Heart left ventricle (tissue), 16 donors: ENCODE data around the gene RNF31. TPM values are rescaled to one million over a fixed set of nuclear protein-coding genes. Genes with fewer than 3 reads are reported as not detected.

Source experiments
- ATAC-seq, 4 donors: fragments of 200-7000 bp; cut with Tn5 transposase; one replicate each; pipeline ENCODE4 v1.9.1; 2020 to 2022; ENCODE audit warnings: moderate library complexity in 4 of 4, mild to moderate bottlenecking in 3 of 4, moderate number of reproducible peaks in 1 of 4
- DNase-seq, 5 donors: peaks; one replicate each; pipeline ENCODE4 v3.0.0-alpha.2; 2020
- H3K27ac ChIP-seq, 12 donors: fragments of 200-600 bp; sonication (generic) in 4 of 12; one replicate each; pipeline versions ENCODE4 v1.5.0 to v1.8.0; 2016 to 2022; ENCODE audit warnings: mild to moderate bottlenecking in 2 of 12
- H3K27me3 ChIP-seq, 9 donors: fragments of 200-600 bp; sonication (generic) in 2 of 9; one replicate each; pipeline versions ENCODE4 v1.5.1 to v1.8.0; 2016 to 2022; ENCODE audit warnings: mild to moderate bottlenecking in 3 of 9
- H3K36me3 ChIP-seq, 9 donors: fragments of 200-600 bp; sonication (generic) in 2 of 9; one replicate each; pipeline versions ENCODE4 v1.5.0 to v1.8.0; 2018 to 2022; ENCODE audit warnings: mild to moderate bottlenecking in 2 of 9
- H3K4me1 ChIP-seq, 12 donors: fragments of 200-600 bp; sonication (generic) in 4 of 12; one replicate each; pipeline versions ENCODE4 v1.5.0 to v1.8.0; 2016 to 2022; ENCODE audit warnings: mild to moderate bottlenecking in 3 of 12
- H3K4me3 ChIP-seq, 12 donors: fragments of 200-600 bp; sonication (generic) in 4 of 12; one replicate each; pipeline versions ENCODE4 v1.5.0 to v1.8.0; 2017 to 2022; ENCODE audit warnings: mild to moderate bottlenecking in 9 of 12, moderate library complexity in 4 of 12
- H3K9me3 ChIP-seq, 12 donors: fragments of 200-600 bp; sonication (generic) in 4 of 12; one replicate each; pipeline versions ENCODE4 v1.5.0 to v1.8.0; 2016 to 2022; ENCODE audit warnings: mild to moderate bottlenecking in 1 of 12
- CTCF ChIP-seq, 12 donors: fragments of 200-600 bp; sonication (generic) in 4 of 12; IDR thresholded peaks; one replicate each; pipeline versions ENCODE4 v1.5.0 to v1.8.0; 2018 to 2022; ENCODE audit warnings: antibody characterized with exemption in 12 of 12, mild to moderate bottlenecking in 5 of 12
- POLR2A ChIP-seq, 2 donors: fragments of 450-650 bp; IDR thresholded peaks; one replicate each; pipeline ENCODE4 v1.6.1; 2017; ENCODE audit warnings: antibody characterized with exemption in 2 of 2, mild to moderate bottlenecking in 2 of 2, moderate library complexity in 2 of 2
- WGBS, 4 donors: extraction: QIAGEN DNeasy Blood & Tissue Kit in 2 of 4; methylation state at CpG; one replicate each; pipeline versions ENCODE4 v1.1.5 to v1.1.7; 2013 to 2018; 5-methylcytosine and 5-hydroxymethylcytosine counted together
- intact Hi-C, 10 donors: fragments of 100-400 bp; cut with DNase I; formaldehyde crosslinking; loops; one replicate each; pipeline versions ENCODE4 v1.11.1 to v1.14.2; 2022
- polyA plus RNA-seq, 2 donors: library from polyadenylated mRNA; stranded (reverse); fragments of 200-250 nt; gene quantifications; one replicate each; pipeline ENCODE4 v1.2.3, GENCODE V29; 2013
- total RNA-seq, 9 donors: library from RNA; depleted of rRNA in 2 of 9; stranded (reverse); fragments of >200 nt in 2 of 9; fragmentation: NEBNext Ultra II Directional in 3 of 9; extraction: Animal tissue kit (Norgen Biotek cat#: 25700) in 3 of 9; gene quantifications; one replicate each; pipeline versions ENCODE4 v1.1.0 to v1.2.4, GENCODE V29; 2016 to 2023
- donor health status: ischemic (EF 13 %, LVEDD 7.1; RV severe dilation, severe dysfunction).
- donor health status: healthy with polysubstance abuse.
- donor health status: DM: no; HTN: yes; CAD: no.
- donor health status: DM: no; HTN: no; CAD: no.
- donor health status: ischemic (EF 25% LVEDD 6.9; RV normal size, moderate dysfunction).
- donor health status: ischemic (EF 25% LVEDD 5.7; RV mildly dilated, moderate dysfunction).
- donor health status: healthy.
- donor health status: DM: yes; HTN: yes; CAD: no.
- donor health status: ischemic (EF 35%, LVEDD 5.7; RV mildly dilated, moderate dysfunction).
- donor health status: nonischemic (EF 11% LVEDD 7.7; RV severe dilation, severe dysfunction).
- donor health status: DM: yes; HTN: yes; CAD: no.
- donor health status: PGD.
- donor health status: ischemic (EF 29% LVEDD 5.4; RV normal size, mild dysfunction).
- donor health status: nonischemic (EF 23%, LVEDD 6.1; RV moderate dilation, normal function).

RNF31 gene
- total and polyA plus RNA-seq, 11 donors: 31.6 to 54.2 (median 36.6) TPM

DNA sequence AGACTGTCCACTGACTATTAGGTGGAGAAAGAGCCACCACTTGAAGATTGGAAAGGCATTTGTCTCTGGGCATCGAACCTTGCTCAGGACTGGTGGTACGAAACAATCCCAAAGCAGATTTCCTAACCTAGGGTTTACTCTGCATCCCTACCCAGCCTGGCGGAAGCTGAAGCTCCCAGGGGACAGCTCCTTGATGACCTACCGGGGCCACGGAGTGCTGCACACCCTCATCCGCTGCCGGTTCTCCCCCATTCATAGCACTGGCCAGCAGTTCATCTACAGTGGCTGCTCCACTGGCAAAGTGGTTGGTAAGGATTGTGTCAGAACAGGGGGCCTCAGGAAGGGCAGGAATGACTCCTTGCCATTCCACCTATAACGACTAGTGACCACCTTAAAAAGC is 26.1 kb upstream of the RNF31 start:
- Histone ChIP-seq H3K4me3 (no peak overlapping the region), H3K27ac (no peak overlapping the region), H3K36me3 (peaks cover 0 to 85% (median 75%) of the 10 kb centered on the region in 9 donors), H3K4me1 (peaks cover 0 to 13% (median 6%) of the 10 kb centered on the region in 12 donors), H3K9me3 (no peaks in the 10 kb centered on the region), H3K27me3 (no peaks in the 10 kb centered on the region)
- ATAC-seq: no peak
- whole genome bisulfite sequencing, 4 donors: 92 to 95% (median 94%) methylated on average over 8 of the region's 8 CpGs
- no peak for DNase-seq
- intact Hi-C loops: no loop called here
- TF ChIP-seq CTCF (IDR thresholded peaks at IDR 0.05) (no peak), POLR2A (IDR thresholded peaks at IDR 0.05) (no peak)

- 92 to 98% (median 95%) methylated on average over 4 of the region's 4 CpGs for WGBS, 4 donors
- Histone ChIP-seq H3K27me3 (no peaks in the 10 kb centered on the region), H3K4me3 (no peak overlapping the region), H3K36me3 (peaks cover 0 to 76% (median 69%) of the 10 kb centered on the region in 9 donors), H3K9me3 (no peaks in the 10 kb centered on the region), H3K27ac (no peak overlapping the region), H3K4me1 (peaks cover 0 to 2% (median 0%) of the 10 kb centered on the region in 12 donors)
- TF ChIP-seq POLR2A (IDR thresholded peaks at IDR 0.05): no peak
- TF ChIP-seq CTCF (IDR thresholded peaks at IDR 0.05): no peak
- no peak for ATAC-seq
- intact Hi-C loops: no loop called here
- no peak for DNase-seq
These were observed 24.9 kb upstream of the RNF31 start for GRCh38 chr14:24122416-24122815.

DNA sequence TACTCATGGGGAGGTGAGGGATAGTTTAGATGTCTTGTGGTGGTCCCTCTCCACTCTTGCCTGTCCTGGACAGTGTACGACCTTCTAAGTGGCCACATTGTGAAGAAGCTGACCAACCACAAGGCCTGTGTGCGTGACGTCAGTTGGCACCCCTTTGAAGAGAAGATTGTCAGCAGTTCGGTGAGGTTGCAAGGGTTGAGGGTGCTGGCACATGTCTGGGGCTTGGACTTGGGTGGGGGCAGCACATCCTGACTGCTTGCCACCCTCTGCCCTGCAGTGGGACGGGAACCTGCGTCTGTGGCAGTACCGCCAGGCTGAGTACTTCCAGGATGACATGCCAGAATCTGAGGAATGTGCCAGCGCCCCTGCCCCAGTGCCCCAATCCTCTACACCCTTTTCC is 24.4 kb upstream of the RNF31 start:
- Histone ChIP-seq H3K36me3 (peaks cover 0 to 71% (median 64%) of the 10 kb centered on the region in 9 donors), H3K4me3 (no peak overlapping the region), H3K4me1 (no peaks in the 10 kb centered on the region), H3K27ac (no peak overlapping the region), H3K27me3 (no peaks in the 10 kb centered on the region), H3K9me3 (no peaks in the 10 kb centered on the region)
- peak in 2 of 4 donors; percentile 15 to 20 for ATAC-seq
- intact Hi-C loops: no loop called here
- TF ChIP-seq CTCF (IDR thresholded peaks at IDR 0.05) (no peak), POLR2A (IDR thresholded peaks at IDR 0.05) (no peak)
- no peak for DNase-seq
- WGBS, 4 donors: 68 to 89% (median 78%) methylated on average over 4 to 8 of the region's 8 CpGs

GRCh38 chr14:24123424-24124417 is 23.6 kb upstream of the RNF31 start:
- peaks cover 0 to 63% (median 56%) of the 10 kb centered on the region in 9 donors for H3K36me3 ChIP-seq
- DNase-seq (no peak), ATAC-seq (peak in 2 of 4 donors; percentile 16 to 21)
- 75 to 86% (median 83%) methylated on average over 9 of the region's 9 CpGs for WGBS, 4 donors
- H3K27ac ChIP-seq: no peak overlapping the region
- H3K9me3 ChIP-seq: no peaks in the 10 kb centered on the region
- no peaks in the 10 kb centered on the region for H3K4me1 ChIP-seq
- intact Hi-C loops: no loop called here
- no peak for TF ChIP-seq POLR2A (IDR thresholded peaks at IDR 0.05)
- TF ChIP-seq CTCF (IDR thresholded peaks at IDR 0.05): no peak
- H3K27me3 ChIP-seq: no peaks in the 10 kb centered on the region
- H3K4me3 ChIP-seq: no peak overlapping the region
